Erythroblast (primary cell): Measurements from ENCODE around the gene FAM3B.

Experiments
- GATA1 ChIP-seq: IDR thresholded peaks from 2 replicates; pipeline ENCODE4 v1.6.1; 2011; ENCODE audit warnings: low read depth, mild to moderate bottlenecking, control low read depth, low read length, moderate library complexity
- POLR2A ChIP-seq: IDR thresholded peaks from 2 replicates; pipeline ENCODE4 v1.6.1; 2011; ENCODE audit warnings: mild to moderate bottlenecking, low read length

- TF ChIP-seq POLR2A: no peak
- no peak for TF ChIP-seq GATA1
These were observed 47.0 kb downstream of the FAM3B start for GRCh38 chr21:41363370-41364270.
